Measurements from ENCODE around the gene PPM1L.

DNA sequence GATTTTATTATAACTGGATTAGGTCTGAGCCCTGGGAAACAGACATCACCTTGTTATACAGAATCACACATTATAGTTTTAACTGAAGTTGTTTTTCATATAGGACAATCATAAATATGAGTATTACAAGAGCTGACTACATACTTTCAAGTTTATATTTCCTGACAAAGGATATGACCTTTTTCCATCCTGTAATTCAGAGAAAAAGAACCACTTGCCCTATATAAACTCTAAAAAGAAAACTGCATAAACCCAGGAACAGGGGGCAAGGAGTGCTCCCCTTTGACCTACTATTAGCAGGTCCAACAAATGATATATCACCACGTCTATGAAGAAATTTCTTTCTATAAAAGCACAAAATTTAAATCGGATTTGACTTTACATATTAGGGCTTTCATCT, 328.2 kb downstream of the PPM1L start:
- TF ChIP-seq POLR2AphosphoS5 (IDR thresholded peaks at IDR 0.05; ENCODE audit: low read depth, low read length) (no peak), POLR2A (IDR thresholded peaks at IDR 0.05; ENCODE audit: low read depth, low read length) (no peak), TAF1 (IDR thresholded peaks at IDR 0.05; ENCODE audit: low read depth, low read length) (no peak)

Data from GM12891 (cell line).